ENCODE results near the gene SMPD3.

- TF ChIP-seq CTCF (IDR thresholded peaks at IDR 0.05) (no peak), POLR2A (IDR thresholded peaks at IDR 0.05) (no peak)
Measured at GRCh38 chr16:68360956-68361355, 87.4 kb downstream of the SMPD3 start.

Data from uterus (tissue), 2 donors.